Measurements from ENCODE around the gene SERINC4.
A peak's percentile ranks its signal among the peaks of the same experiment; 100 is the strongest.

Gene SERINC4

GRCh38 chr15:43795997-43796396, 4.0 kb downstream of the SERINC4 start:
- DNase-seq = no peak

- no peak for DNase-seq
These were observed 4.8 kb downstream of the SERINC4 start for GRCh38 chr15:43795197-43795596.

- no peak for DNase-seq
These were observed 5.6 kb downstream of the SERINC4 start for GRCh38 chr15:43794269-43795037.

- DNase-seq = no peak
These were observed 6.4 kb downstream of the SERINC4 start for GRCh38 chr15:43793647-43794046.

- DNase-seq = peak; percentile 47 to 55
These were observed 7.1 kb downstream of the SERINC4 start for GRCh38 chr15:43792761-43793476.

GRCh38 chr15:43791993-43792760, 7.8 kb downstream of the SERINC4 start, which contains the start of gene SERF2:
TSS of gene SERF2 (plus strand) at chr15:43792320. CDS start at chr15:43792377, 57 bp downstream.
- peak; percentile 100 for DNase-seq

GRCh38 chr15:43789409-43789808, 10.6 kb downstream of the SERINC4 start:
- DNase-seq = no peak

- no peak for DNase-seq
These were observed 21.0 kb downstream of the SERINC4 start for GRCh38 chr15:43779016-43779415.

- peak; percentile 83 to 87 for DNase-seq
These were observed 22.6 kb downstream of the SERINC4 start for GRCh38 chr15:43777267-43777914.

- peak; percentile 77 to 82 for DNase-seq
These were observed 23.2 kb downstream of the SERINC4 start, which contains the start of gene ELL3 for GRCh38 chr15:43776718-43777266. TSS of gene ELL3 (minus strand) at chr15:43776966. CDS start at chr15:43776901, 65 bp downstream.

- DNase-seq = peak in 1 of 2 donors; percentile 84
These were observed 23.8 kb downstream of the SERINC4 start for GRCh38 chr15:43776101-43776717.

- DNase-seq = no peak
These were observed 24.5 kb downstream of the SERINC4 start for GRCh38 chr15:43775411-43775965.

- no peak for DNase-seq
These were observed 26.0 kb downstream of the SERINC4 start for GRCh38 chr15:43774062-43774461.

GRCh38 chr15:43772624-43773023, 27.4 kb downstream of the SERINC4 start:
- DNase-seq = no peak

- no peak for DNase-seq
These were observed 28.2 kb downstream of the SERINC4 start for GRCh38 chr15:43771816-43772215.

GRCh38 chr15:43769584-43770228, 30.3 kb downstream of the SERINC4 start:
- peak; percentile 66 to 71 for DNase-seq

GRCh38 chr15:43763819-43764446, 36.1 kb downstream of the SERINC4 start:
- DNase-seq = no peak

GRCh38 chr15:43762824-43763223, 37.2 kb downstream of the SERINC4 start:
- DNase-seq = no peak

- no peak for DNase-seq
These were observed 48.1 kb downstream of the SERINC4 start for GRCh38 chr15:43751885-43752284.

- peak; percentile 60 to 84 for DNase-seq
These were observed 50.2 kb downstream of the SERINC4 start for GRCh38 chr15:43749690-43750345.

All from CD4-positive, alpha-beta T cell treated with Interleukin-4 for 1 hour (primary cell).